HEK293 (cell line): ENCODE measurements around the gene A4GALT.

ENCODE experiments used
- CTCF ChIA-PET: fragments of 350-600 bp; formaldehyde crosslinking; extraction: SDS; loops from one replicate; lab custom pipeline; 2021; ENCODE audit warnings: antibody characterized with exemption; lab: Yijun Ruan, JAX
- POLR2A ChIA-PET: fragments of 300-600 bp; formaldehyde crosslinking; extraction: SDS; loops from one replicate; lab custom pipeline; 2020; ENCODE audit warnings: antibody characterized with exemption, inconsistent platforms; lab: Yijun Ruan, JAX
- H3K27ac ChIP-seq: fragments of 200-500 bp; sonication (Bioruptor generic); 2 replicates; pipeline ENCODE4 v1.5.1; 2014; ENCODE audit warnings: low read depth, low read length, control low read depth, inconsistent platforms; ENCODE audit errors: extremely low read depth
- H3K36me3 ChIP-seq, 2 experiments: fragments of 200-500 bp in 1 of 2; sonication (Bioruptor generic) in 1 of 2; 1 replicate in 1 of 2; 2 replicates in 1 of 2; pipeline ENCODE4 v1.5.1; 2014 to 2017; ENCODE audit warnings: inconsistent platforms in 2 of 2, low read length in 2 of 2; ENCODE audit not compliant: control insufficient read depth in 2 of 2, insufficient read depth in 1 of 2
- H3K4me1 ChIP-seq: fragments of 200-500 bp; sonication (Bioruptor generic); 2 replicates; pipeline ENCODE4 v1.5.1; 2014; ENCODE audit warnings: mild to moderate bottlenecking, low read length, inconsistent platforms; ENCODE audit not compliant: control insufficient read depth, insufficient read depth
- H3K4me3 ChIP-seq: 2 replicates; pipeline ENCODE4 v1.5.1; 2011; ENCODE audit warnings: low read depth, mild to moderate bottlenecking, control low read depth, low read length, moderate library complexity
- H3K9me3 ChIP-seq: fragments of 200-500 bp; sonication (Bioruptor generic); 2 replicates; pipeline ENCODE4 v1.5.1; 2014; ENCODE audit warnings: low read depth, low read length, inconsistent platforms; ENCODE audit not compliant: control insufficient read depth, insufficient read depth
- BCL11A ChIP-seq: fragments of 450-650 bp; formaldehyde crosslinking; IDR thresholded peaks from 2 replicates; pipeline ENCODE4 v1.5.1; 2016; ENCODE audit warnings: low read depth, missing biosample characterization, missing genetic modification characterization
- BCL11B ChIP-seq: fragments of 450-650 bp; formaldehyde crosslinking; IDR thresholded peaks from 2 replicates; pipeline ENCODE4 v1.5.1; 2016; ENCODE audit warnings: low read depth, missing biosample characterization, missing genetic modification characterization
- GLIS1 ChIP-seq: fragments of 450-650 bp; formaldehyde crosslinking; IDR thresholded peaks from 2 replicates; pipeline ENCODE4 v1.5.1; 2016; ENCODE audit warnings: missing biosample characterization, missing genetic modification characterization
- KLF1 ChIP-seq: fragments of 450-650 bp; formaldehyde crosslinking; IDR thresholded peaks from 2 replicates; pipeline ENCODE4 v1.5.1; 2016; ENCODE audit warnings: missing biosample characterization, missing genetic modification characterization
- KLF8 ChIP-seq: fragments of 450-650 bp; formaldehyde crosslinking; IDR thresholded peaks from 2 replicates; pipeline ENCODE4 v1.5.1; 2016; ENCODE audit warnings: missing biosample characterization, missing genetic modification characterization
- OSR2 ChIP-seq: fragments of 450-650 bp; formaldehyde crosslinking; IDR thresholded peaks from 2 replicates; pipeline ENCODE4 v1.5.1; 2016; ENCODE audit warnings: missing biosample characterization, missing genetic modification characterization
- SP3 ChIP-seq: fragments of 450-650 bp; formaldehyde crosslinking; IDR thresholded peaks from 2 replicates; pipeline ENCODE4 v1.5.1; 2016; ENCODE audit warnings: missing biosample characterization, missing genetic modification characterization
- TRIM28 ChIP-seq: IDR thresholded peaks from 2 replicates; pipeline ENCODE4 v1.6.1; 2011; ENCODE audit warnings: low read length, control low read depth, borderline replicate concordance
- ZBTB26 ChIP-seq: fragments of 450-650 bp; formaldehyde crosslinking; optimal IDR thresholded peaks from 2 replicates; pipeline ENCODE3; 2016; ENCODE audit warnings: missing biosample characterization, mild to moderate bottlenecking, missing genetic modification characterization
- ZFHX2 ChIP-seq: fragments of 450-650 bp; formaldehyde crosslinking; conservative IDR thresholded peaks from 2 replicates; pipeline ENCODE4 v1.5.1; 2016; ENCODE audit warnings: missing biosample characterization, missing genetic modification characterization
- ZNF114 ChIP-seq: fragments of 450-650 bp; formaldehyde crosslinking; IDR thresholded peaks from 2 replicates; pipeline ENCODE4 v1.5.0; 2017; ENCODE audit warnings: missing biosample characterization, missing genetic modification characterization
- ZNF138 ChIP-seq: fragments of 450-650 bp; formaldehyde crosslinking; IDR thresholded peaks from 2 replicates; pipeline ENCODE4 v1.5.1; 2016; ENCODE audit warnings: missing biosample characterization, missing genetic modification characterization, borderline replicate concordance
- ZNF146 ChIP-seq: fragments of 450-650 bp; formaldehyde crosslinking; IDR thresholded peaks from 2 replicates; pipeline ENCODE4 v1.5.1; 2016; ENCODE audit warnings: missing biosample characterization, missing genetic modification characterization
- ZNF155 ChIP-seq: fragments of 450-650 bp; formaldehyde crosslinking; IDR thresholded peaks from 2 replicates; pipeline ENCODE4 v1.5.1; 2016; ENCODE audit warnings: missing biosample characterization, missing genetic modification characterization
- ZNF18 ChIP-seq: fragments of 450-650 bp; formaldehyde crosslinking; IDR thresholded peaks from 2 replicates; pipeline ENCODE4 v1.5.1; 2016; ENCODE audit warnings: missing biosample characterization, missing genetic modification characterization
- ZNF19 ChIP-seq: fragments of 450-650 bp; formaldehyde crosslinking; IDR thresholded peaks from 2 replicates; pipeline ENCODE4; 2016; ENCODE audit warnings: missing biosample characterization, missing genetic modification characterization, low read depth
- ZNF239 ChIP-seq: fragments of 450-650 bp; formaldehyde crosslinking; IDR thresholded peaks from 2 replicates; pipeline ENCODE4 v1.5.1; 2016; ENCODE audit warnings: missing biosample characterization, missing genetic modification characterization
- ZNF274 ChIP-seq, 2 experiments: fragments of 200-500 bp in 1 of 2; fragments of 450-650 bp in 1 of 2; sonication (Bioruptor generic) in 1 of 2; formaldehyde crosslinking in 1 of 2; IDR thresholded peaks; 2 replicates each; pipeline versions ENCODE4 v1.5.1 to v1.6.1; 2014 to 2016; ENCODE audit warnings: borderline replicate concordance in 1 of 2, inconsistent platforms in 1 of 2, low read length in 1 of 2, missing biosample characterization in 1 of 2, missing genetic modification characterization in 1 of 2
- ZNF513 ChIP-seq: fragments of 450-650 bp; IDR thresholded peaks from 2 replicates; pipeline ENCODE4 v1.5.1; 2018; ENCODE audit warnings: missing biosample characterization, missing genetic modification characterization
- ZNF555 ChIP-seq: fragments of 450-650 bp; formaldehyde crosslinking; conservative IDR thresholded peaks from 2 replicates; pipeline ENCODE4 v1.5.1; 2017; ENCODE audit warnings: missing biosample characterization, mild to moderate bottlenecking, missing genetic modification characterization, inconsistent platforms
- ZNF558 ChIP-seq: fragments of 450-650 bp; formaldehyde crosslinking; IDR thresholded peaks from 2 replicates; pipeline ENCODE4 v1.5.1; 2016; ENCODE audit warnings: missing biosample characterization, missing genetic modification characterization
- ZNF623 ChIP-seq: fragments of 450-650 bp; formaldehyde crosslinking; IDR thresholded peaks from 2 replicates; pipeline ENCODE4 v1.5.1; 2016; ENCODE audit warnings: missing biosample characterization, missing genetic modification characterization
- ZNF626 ChIP-seq: fragments of 450-650 bp; sonication (Bioruptor Pico); formaldehyde crosslinking; IDR thresholded peaks from 2 replicates; pipeline ENCODE4 v1.5.1; 2018; ENCODE audit warnings: missing biosample characterization, missing genetic modification characterization, inconsistent platforms
- ZNF660 ChIP-seq: fragments of 450-650 bp; IDR thresholded peaks from 2 replicates; pipeline ENCODE4 v1.5.1; 2018; ENCODE audit warnings: missing biosample characterization, mild to moderate bottlenecking, missing genetic modification characterization
- ZNF677 ChIP-seq: fragments of 450-650 bp; IDR thresholded peaks from 2 replicates; pipeline ENCODE4 v1.5.0; 2018; ENCODE audit warnings: missing biosample characterization, mild to moderate bottlenecking, missing genetic modification characterization, moderate library complexity
- ZNF707 ChIP-seq: fragments of 450-650 bp; formaldehyde crosslinking; IDR thresholded peaks from 2 replicates; pipeline ENCODE4 v1.5.1; 2016; ENCODE audit warnings: missing biosample characterization, missing genetic modification characterization
- ZNF76 ChIP-seq: fragments of 450-650 bp; formaldehyde crosslinking; IDR thresholded peaks from 2 replicates; pipeline ENCODE4; 2016; ENCODE audit warnings: low read depth, missing biosample characterization, missing genetic modification characterization, borderline replicate concordance
- ZSCAN30 ChIP-seq: fragments of 450-650 bp; IDR thresholded peaks from 2 replicates; pipeline ENCODE4 v1.5.1; 2018; ENCODE audit warnings: missing biosample characterization, mild to moderate bottlenecking, missing genetic modification characterization, moderate library complexity

Gene A4GALT

GRCh38 chr22:42714768-42715390 lies 5.8 kb downstream of the A4GALT start (continued):
- no peak for TF ChIP-seq ZNF558 (tag by site-specific recombination)
- TF ChIP-seq ZNF626, result no peak
- TF ChIP-seq SP3, result no peak

- CTCF ChIA-PET, result no interaction called here
- no peaks in the 10 kb centered on the region for H3K4me1 ChIP-seq
- TF ChIP-seq ZSCAN30 (tag by site-specific recombination) (no peak), ZNF155 (tag by site-specific recombination) (no peak), ZNF18 (tag by site-specific recombination) (no peak), ZNF513 (tag by site-specific recombination) (no peak), KLF1 (tag by site-specific recombination) (no peak), ZNF239 (tag by site-specific recombination) (no peak), ZNF274 (IDR thresholded peaks at IDR 0.05; ENCODE audit: low read length) (no peak), ZNF274 (tag by site-specific recombination; IDR thresholded peaks at IDR 0.05; ENCODE audit: borderline replicate concordance) (no peak), ZNF114 (tag by site-specific recombination) (no peak), ZNF76 (tag by site-specific recombination) (no peak), ZNF677 (no peak), BCL11B (tag by site-specific recombination) (no peak), SP3 (no peak), ZNF555 (tag by site-specific recombination) (no peak), ZNF660 (tag by site-specific recombination) (no peak)
- H3K4me3 ChIP-seq, result no peak overlapping the region
- no peaks in the 10 kb centered on the region; a peak in 1 of 3 replicates for H3K36me3 ChIP-seq
- H3K9me3 ChIP-seq, result no peaks in the 10 kb centered on the region
- H3K27ac ChIP-seq, result no peak overlapping the region
- POLR2A ChIA-PET, result no interaction called here
These were observed 6.4 kb downstream of the A4GALT start for GRCh38 chr22:42714308-42714707.

DNA sequence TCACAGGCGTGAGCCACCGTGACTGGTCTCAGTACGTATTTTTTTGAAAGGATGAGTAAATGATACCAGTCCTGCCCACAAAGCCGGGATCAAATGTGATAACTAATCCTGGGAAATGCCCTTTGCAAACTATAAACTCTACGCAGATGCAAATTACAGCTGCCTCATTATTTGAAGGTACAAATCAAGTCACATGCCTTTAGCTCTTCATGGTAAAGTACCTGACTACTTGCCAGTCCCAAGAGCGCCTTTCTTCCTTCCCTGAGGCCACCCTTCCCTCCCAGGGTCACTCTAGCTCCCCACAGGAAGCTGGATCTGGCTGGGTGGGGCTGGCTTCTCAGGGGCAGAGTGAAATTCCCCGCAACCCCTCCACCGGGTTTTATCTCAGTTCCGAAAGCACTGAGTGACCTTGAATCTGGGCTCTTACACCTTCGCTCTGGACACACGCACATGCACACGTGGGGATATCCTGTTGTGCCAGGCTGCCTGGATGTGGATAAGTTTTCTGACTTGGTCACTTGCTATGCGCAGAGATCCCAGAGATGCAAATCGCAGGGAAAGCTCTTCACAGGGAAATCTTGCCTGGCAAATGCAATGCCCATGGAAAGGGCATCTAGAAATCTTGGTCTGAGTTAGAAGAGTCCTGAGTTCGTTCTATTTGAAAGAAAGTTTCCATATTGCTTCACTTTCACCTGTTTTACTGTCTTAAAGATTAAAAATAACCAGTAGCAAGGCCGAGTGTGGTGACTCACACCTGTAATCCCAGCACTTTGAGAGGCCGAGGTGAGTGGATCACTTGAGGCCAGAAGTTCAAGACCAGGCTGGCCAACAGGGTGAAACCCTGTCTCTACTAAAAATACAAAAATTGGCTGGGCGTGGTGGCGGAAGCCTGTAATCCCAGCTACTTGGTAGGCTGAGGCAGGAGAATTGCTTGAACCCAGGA lies 8.5 kb downstream of the A4GALT start:
- ChIA-PET CTCF (interaction anchor here (1.0 kb wide), 1 partner anchor 9 kb away, joined by 3 read pairs; no protein-coding TSS in a partner anchor), POLR2A (interaction anchor here (1.0 kb wide), 1 partner anchor 9 kb away, joined by 5 read pairs; the partner anchor contains the start of gene A4GALT)
- Histone ChIP-seq H3K36me3 (no peaks in the 10 kb centered on the region; a peak in 1 of 3 replicates), H3K4me3 (no peak overlapping the region), H3K9me3 (no peaks in the 10 kb centered on the region), H3K4me1 (no peaks in the 10 kb centered on the region), H3K27ac (no peak overlapping the region)
- no peak for TF ChIP-seq KLF8 (tag by site-specific recombination)
- no peak for TF ChIP-seq ZNF146
- no peak for TF ChIP-seq ZBTB26 (tag by site-specific recombination)
- TF ChIP-seq OSR2 (tag by site-specific recombination), result no peak
- no peak for TF ChIP-seq ZFHX2 (tag by site-specific recombination)
- TF ChIP-seq ZNF138 (tag by site-specific recombination), result no peak
- TF ChIP-seq BCL11A (tag by site-specific recombination), result no peak
- TF ChIP-seq TRIM28, result no peak
- no peak for TF ChIP-seq KLF1 (tag by site-specific recombination)
- no peak for TF ChIP-seq ZNF623 (tag by site-specific recombination)
- TF ChIP-seq ZNF707 (tag by site-specific recombination), result no peak
- TF ChIP-seq GLIS1 (tag by site-specific recombination), result no peak
- no peak for TF ChIP-seq ZNF19 (tag by site-specific recombination)
